GM20431 (cell line): ENCODE data around the gene ATP10A.

Experiments used
- in situ Hi-C: fragments of 300-500 bp; cut with MseI, MboI; formaldehyde crosslinking; loops from one replicate; pipeline ENCODE4 v1.15.0; 2020; ENCODE audit warnings: low sequenced_read_pairs; ENCODE audit not compliant: unreplicated experiment

Gene ATP10A

DNA sequence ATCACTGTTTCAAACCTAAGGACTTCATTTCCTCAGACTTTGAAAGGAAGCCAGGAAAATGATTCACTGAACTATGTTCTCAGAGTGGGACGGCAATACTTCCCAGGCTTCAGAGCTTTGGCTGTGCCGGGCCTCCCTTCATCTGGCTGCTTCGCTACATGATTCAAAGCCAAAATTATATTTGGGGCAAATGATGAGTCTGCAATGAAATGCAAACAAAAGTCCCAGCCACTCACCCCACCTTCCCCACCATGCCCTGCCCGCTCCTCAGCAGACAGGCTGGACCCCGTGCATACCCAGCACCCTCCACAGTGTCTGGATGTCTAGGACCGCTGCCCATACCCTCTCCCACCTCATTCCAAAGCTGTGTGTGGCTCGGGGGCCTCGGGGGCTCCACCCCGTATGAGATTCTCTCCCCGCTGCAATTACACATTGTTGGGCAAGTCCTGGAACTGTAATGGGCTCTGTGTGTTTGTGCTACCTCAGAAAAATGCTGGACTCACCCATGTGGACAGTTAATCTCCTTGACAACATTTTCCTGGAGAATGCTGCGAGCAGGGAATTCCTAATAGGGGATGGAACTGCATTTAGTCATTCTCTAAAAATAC is 32.2 kb downstream of the ATP10A start:
- in situ Hi-C loops, result no loop called here

DNA sequence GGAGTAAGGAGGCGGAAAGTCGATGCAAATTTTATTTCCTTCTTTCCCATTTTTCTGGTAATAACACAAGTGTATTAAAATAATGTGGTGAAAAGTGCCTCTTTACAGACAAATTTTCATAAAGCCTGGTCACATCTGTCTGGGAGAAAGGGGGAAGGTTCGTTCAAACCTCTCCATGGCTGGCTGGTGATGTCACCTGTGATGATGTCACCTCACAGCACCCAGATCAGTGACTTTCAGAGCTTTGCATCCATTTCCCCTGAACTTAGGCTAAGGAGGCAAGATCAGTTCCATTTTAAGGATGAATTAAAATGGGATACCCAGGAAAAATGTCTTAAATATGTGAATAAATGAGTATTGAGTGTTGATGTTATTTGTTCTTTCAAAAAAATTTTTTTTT is 34.1 kb downstream of the ATP10A start:
- in situ Hi-C loops, result no loop called here

GRCh38 chr15:25825207-25825606 is 37.9 kb downstream of the ATP10A start:
- in situ Hi-C loops, result no loop called here

GRCh38 chr15:25824618-25825017 is 38.5 kb downstream of the ATP10A start:
- in situ Hi-C loops, result no loop called here

GRCh38 chr15:25812845-25813244 is 50.3 kb downstream of the ATP10A start:
- in situ Hi-C loops, result no loop called here

DNA sequence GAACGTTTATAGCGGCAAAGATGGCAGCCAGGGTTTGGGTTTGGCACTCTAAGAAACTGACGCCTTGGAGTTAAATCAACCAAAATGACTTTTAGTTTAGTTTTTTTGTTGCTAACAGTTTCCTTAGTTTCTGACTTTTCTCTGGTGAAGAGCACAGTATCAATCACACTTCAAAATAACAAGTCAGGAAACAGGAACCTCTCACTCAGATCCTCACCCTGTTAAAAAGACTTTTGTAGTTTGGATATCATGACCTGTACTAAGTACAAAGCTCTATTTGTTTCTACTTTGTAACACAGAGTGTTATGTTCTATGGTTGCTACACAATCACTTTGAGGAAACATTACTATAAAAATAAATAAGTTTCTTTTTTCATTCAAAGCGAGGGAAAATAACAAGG is 51.1 kb downstream of the ATP10A start:
- in situ Hi-C loops, result no loop called here

GRCh38 chr15:25811481-25811906 is 51.6 kb downstream of the ATP10A start:
- in situ Hi-C loops, result no loop called here

DNA sequence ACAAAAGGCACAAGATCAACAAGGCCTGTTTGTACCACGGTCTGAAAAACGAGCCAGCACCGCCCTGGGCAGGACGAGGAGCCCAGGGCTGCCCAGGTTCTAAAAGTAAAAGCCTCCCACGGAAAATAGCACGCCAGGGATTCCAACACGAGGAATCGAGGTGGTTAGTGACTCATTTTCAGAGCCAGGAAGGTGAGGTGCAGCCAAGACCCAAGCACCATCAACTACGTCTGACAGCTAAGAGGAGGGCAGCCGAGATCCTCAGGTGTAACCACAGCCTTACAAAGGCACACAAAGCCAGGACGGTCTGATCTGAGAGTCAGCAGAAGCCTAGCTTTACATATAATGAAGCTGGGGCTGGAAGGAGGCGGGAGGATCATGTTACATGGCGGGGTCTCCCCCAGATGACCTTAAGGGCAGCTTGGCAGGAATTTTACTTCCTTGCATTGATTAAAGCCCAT is 52.5 kb downstream of the ATP10A start:
- in situ Hi-C loops, result no loop called here

DNA sequence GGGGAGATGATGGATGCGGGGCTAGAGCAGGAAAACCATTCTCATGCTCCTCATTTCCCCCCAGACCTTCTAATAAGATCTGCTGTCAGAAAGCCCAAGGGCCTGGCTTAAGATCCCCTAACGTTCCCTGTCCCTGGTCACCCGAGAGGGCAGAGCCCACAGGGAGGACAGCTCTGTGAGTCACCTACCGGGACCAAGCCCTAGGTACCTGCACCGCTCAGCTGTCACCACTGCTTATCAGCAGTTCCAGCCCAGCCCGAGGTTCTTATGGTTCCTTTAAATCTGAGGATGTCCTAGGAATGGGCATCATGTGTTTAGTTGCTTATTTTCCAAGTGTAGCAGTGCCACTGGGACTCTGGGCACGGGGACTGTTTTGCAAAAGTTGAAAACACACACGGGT is 53.0 kb downstream of the ATP10A start:
- in situ Hi-C loops, result no loop called here

GRCh38 chr15:25807063-25807462 is 56.1 kb downstream of the ATP10A start:
- in situ Hi-C loops, result no loop called here

- in situ Hi-C loops, result no loop called here
Observed at GRCh38 chr15:25805031-25805430, 58.1 kb downstream of the ATP10A start.

GRCh38 chr15:25804451-25804850 is 58.7 kb downstream of the ATP10A start:
- in situ Hi-C loops, result no loop called here

DNA sequence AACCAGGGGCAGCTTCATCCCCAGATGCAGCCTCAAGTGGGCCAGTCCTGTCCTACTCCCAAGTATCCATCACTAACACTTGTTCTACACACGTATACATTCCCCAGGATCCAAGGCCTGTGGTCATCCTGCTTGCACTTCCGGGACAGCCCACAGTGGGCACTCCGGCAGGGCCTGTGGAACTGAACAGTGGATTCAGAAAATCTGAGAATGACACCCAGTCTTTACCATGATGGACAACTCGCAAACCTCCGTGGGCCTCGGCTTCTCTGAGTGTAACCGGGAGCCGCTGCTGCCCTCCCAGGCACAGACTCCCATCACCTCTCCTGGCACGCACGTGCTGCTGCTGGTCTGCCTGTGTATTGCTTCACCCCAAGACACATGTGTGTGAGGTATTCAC is 59.6 kb downstream of the ATP10A start:
- in situ Hi-C loops, result no loop called here

DNA sequence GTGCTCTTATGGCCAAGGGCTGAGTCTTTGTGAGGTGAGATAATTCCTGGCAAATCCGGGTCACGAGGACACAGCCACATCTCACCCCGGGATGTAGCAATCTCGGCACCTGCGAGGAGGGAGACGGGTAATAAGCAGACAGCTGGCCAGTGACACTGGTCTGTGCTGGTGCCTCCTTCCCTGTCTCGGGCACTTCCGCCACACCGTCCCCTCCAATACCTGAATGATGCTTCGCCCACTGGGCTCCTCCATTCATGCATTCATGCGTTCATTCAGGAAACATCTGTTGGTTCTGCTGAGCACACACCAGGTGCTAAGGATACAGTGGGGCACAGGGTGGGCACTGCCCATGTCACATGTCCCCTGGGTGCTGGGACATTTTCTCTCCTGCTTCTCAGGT is 60.1 kb downstream of the ATP10A start:
- in situ Hi-C loops, result no loop called here

GRCh38 chr15:25802285-25802830 is 60.8 kb downstream of the ATP10A start:
- in situ Hi-C loops, result no loop called here

GRCh38 chr15:25801586-25802284 is 61.4 kb downstream of the ATP10A start:
- in situ Hi-C loops, result no loop called here

DNA sequence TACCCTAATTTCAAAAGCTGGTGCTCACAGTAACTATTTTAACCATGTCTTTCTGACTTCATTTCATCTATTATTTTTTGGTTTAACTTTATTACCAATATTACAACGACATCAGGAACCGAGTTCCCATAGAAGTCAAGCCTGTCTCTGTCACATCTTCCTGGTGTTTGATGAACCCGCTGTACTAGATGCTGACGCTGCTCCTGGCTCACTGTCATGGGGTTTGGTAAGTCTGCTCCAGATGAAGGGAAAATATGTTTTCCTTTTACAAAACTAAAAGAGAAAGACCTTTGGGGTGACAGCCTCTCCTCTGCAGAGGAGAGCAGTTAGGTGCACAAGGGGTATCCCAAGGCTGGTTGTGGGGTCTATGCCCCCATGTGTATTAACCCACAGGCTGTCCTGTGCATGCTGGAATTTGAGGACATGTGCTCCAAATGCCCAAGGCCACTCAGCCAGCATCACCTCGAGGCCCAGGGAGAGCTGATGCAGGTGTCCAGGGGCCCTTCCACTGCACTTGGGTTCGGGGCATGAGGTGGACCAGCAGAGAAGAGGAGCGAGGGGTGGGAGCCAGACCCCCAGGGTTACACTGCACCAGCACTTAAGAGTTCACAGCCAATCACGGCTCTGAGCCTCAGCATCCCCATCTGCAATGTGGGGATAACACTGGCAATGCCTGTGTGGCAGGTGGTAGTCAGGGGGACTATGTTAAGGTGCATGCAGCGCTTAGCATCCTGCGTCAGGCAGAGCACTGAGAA is 62.2 kb downstream of the ATP10A start:
- in situ Hi-C loops, result no loop called here

DNA sequence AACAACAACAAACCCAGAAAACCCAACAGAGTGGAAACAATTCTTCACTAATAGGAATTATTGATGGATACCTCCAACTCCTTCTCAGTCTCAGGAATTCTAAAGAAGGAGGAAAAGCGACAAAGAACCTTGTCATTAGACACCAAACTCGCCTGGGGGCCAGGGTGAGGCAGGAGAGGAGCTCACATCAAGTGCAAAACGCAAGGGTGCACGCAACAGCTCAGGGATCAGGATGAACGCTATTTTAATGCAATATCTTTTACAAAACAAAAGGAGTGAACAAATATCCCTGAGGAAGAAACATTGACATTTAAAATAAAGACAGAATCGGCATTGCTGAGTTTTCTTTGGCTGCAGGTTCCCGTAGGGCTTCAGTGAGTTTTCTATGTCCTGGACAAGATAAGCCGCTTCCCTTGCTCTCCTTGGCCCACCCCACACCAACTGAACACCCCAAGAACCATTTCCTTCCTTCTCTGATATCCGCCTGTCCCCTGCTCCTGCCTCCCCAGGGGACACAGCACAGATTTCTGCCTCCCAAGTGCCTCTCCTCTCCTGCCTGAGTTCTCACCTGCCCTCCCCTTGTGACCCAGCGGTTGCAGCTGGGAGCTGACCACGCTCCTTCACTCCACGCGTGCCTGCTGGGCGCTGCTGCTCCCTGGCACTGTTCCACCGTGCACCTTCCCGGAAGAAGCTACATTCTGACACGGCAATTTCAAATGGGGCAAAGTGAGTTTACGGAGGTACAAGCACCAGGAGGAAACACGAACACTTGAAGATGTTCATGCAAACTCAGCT is 63.0 kb downstream of the ATP10A start:
- in situ Hi-C loops, result no loop called here

- in situ Hi-C loops, result no loop called here
Observed at GRCh38 chr15:25797936-25798901, 64.9 kb downstream of the ATP10A start.
